Gastrocnemius medialis (tissue), 4 donors: Measurements from ENCODE around the gene TM7SF3. TPM values are rescaled to one million over a fixed set of nuclear protein-coding genes. Genes with fewer than 3 reads are reported as not detected.

Experiments used
- ATAC-seq, 2 donors: fragments of 150-250 bp; one replicate each; pipeline ENCODE4 v1.9.1; 2016
- DNase-seq, 2 donors: peaks; one replicate each; pipeline ENCODE4 v3.0.0-alpha.2; 2019
- H3K27ac ChIP-seq, 4 donors: fragments of 200-600 bp; sonication (generic); 1 replicate in 1 of 4; 2 replicates in 3 of 4; pipeline ENCODE4 v1.5.1; 2016 to 2018; ENCODE audit warnings: mild to moderate bottlenecking in 2 of 4, moderate library complexity in 1 of 4
- H3K27me3 ChIP-seq, 3 donors: fragments of 200-600 bp; sonication (generic) in 2 of 3; 1 replicate in 1 of 3; 2 replicates in 2 of 3; pipeline versions ENCODE4 v1.5.1 to v1.6.0; 2016 to 2019; ENCODE audit warnings: mild to moderate bottlenecking in 1 of 3, moderate library complexity in 1 of 3
- H3K36me3 ChIP-seq, 2 donors: fragments of 200-600 bp; sonication (generic) in 1 of 2; one replicate each; pipeline ENCODE4 v1.5.1; 2017 to 2018
- H3K4me1 ChIP-seq, 2 donors: fragments of 200-600 bp; sonication (generic) in 1 of 2; one replicate each; pipeline ENCODE4 v1.5.1; 2016 to 2017; ENCODE audit warnings: mild to moderate bottlenecking in 2 of 2
- H3K4me3 ChIP-seq, 4 donors: fragments of 200-600 bp; sonication (generic) in 3 of 4; 1 replicate in 1 of 4; 2 replicates in 3 of 4; pipeline ENCODE4 v1.5.1; 2016 to 2019; ENCODE audit warnings: mild to moderate bottlenecking in 2 of 4
- H3K9me3 ChIP-seq, 3 donors: fragments of 200-600 bp; sonication (generic) in 2 of 3; 1 replicate in 1 of 3; 2 replicates in 2 of 3; pipeline ENCODE4 v1.5.1; 2016 to 2019
- POLR2A ChIP-seq, 2 donors: fragments of 450-650 bp; IDR thresholded peaks; one replicate each; pipeline ENCODE4 v1.6.1; 2017; ENCODE audit warnings: antibody characterized with exemption in 2 of 2, mild to moderate bottlenecking in 2 of 2, moderate library complexity in 2 of 2
- in situ Hi-C, 4 donors: fragments of 200-750 bp; cut with MboI; loops; one replicate each; pipeline versions ENCODE4 v1.15.0 to v1.8.0; 2017; ENCODE audit warnings: low sequenced_read_pairs in 4 of 4
- intact Hi-C: fragments of 100-400 bp; cut with DNase I; formaldehyde crosslinking; loops from one replicate; pipeline ENCODE4 v1.15.1; 2023; ENCODE audit warnings: low total_unique reads
- total RNA-seq, 4 donors: library from RNA; depleted of rRNA; stranded (reverse); fragments of >200 nt; gene quantifications; one replicate each; pipeline versions ENCODE4 v1.1.0 to v1.2.3, GENCODE V29; 2016
- TF ChIP-seq, protein P1 (sequence below), 5 experiments: fragments of 450-650 bp in 3 of 5; fragments of 200-600 bp in 2 of 5; sonication (generic) in 2 of 5; IDR thresholded peaks in 4 of 5; conservative IDR thresholded peaks in 1 of 5; 1 replicate in 4 of 5; 2 replicates in 1 of 5; pipeline ENCODE4 v1.5.1; 2016 to 2019; ENCODE audit warnings: antibody characterized with exemption in 5 of 5, mild to moderate bottlenecking in 3 of 5, moderate library complexity in 3 of 5

TM7SF3 gene
- total RNA-seq, 4 donors from 2014 or later: 8.6 to 19.8 (median 14.3) TPM

DNA sequence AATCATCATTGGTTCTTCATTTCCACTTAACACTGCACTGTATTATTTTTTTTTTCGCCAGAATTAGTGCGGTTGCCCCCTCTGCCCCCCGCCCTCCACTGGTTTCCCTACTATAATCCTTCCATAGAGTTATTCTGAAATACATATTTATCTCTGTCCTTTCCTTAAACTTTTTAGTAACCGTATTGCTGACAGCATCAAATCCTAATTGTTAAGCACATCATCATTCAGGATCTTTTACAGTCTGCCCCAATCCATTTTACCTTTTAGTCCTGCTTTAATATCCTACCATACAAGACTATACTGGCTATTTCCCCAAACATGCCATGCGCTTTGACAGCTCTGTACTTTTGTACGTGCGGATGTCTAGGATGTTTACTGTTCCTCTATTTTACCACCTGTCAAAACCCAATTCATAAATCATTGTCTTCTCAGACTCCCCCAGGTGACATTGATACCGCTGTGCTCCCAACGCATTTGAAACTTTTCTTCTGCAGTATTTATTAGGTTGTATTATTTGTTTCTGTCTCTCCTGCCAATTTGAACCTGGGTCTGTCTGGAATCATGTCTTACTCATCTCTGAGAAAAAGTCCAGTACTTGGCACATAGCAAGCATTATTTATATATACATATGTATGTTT lies 74.9 kb downstream of the TM7SF3 start:
- Histone ChIP-seq H3K27ac (peak overlapping the region; percentile 94 to 97 (median 96)), H3K4me3 (peak overlapping the region; percentile 68 to 99 (median 90)), H3K36me3 (no peaks in the 10 kb centered on the region), H3K4me1 (peaks cover 57 to 76% of the 10 kb centered on the region in 2 donors), H3K9me3 (no peaks in the 10 kb centered on the region), H3K27me3 (no peaks in the 10 kb centered on the region)
- intact Hi-C loops (loop anchor here (2.0 to 10.0 kb wide), 3 partner anchors 107 to 1253 kb away; partner anchors contain the start of genes CCDC91, ITPR2 and PPFIBP1), in situ Hi-C loops (loop anchor here in 2 of 4 donors (5.0 to 10.0 kb wide), 2 partner anchors 73 to 85 kb away; partner anchors contain the start of genes MED21 (in 1 of the 2) and TM7SF3 (in 1 of the 2))
- DNase-seq: no peak
- TF ChIP-seq, protein P1, sequence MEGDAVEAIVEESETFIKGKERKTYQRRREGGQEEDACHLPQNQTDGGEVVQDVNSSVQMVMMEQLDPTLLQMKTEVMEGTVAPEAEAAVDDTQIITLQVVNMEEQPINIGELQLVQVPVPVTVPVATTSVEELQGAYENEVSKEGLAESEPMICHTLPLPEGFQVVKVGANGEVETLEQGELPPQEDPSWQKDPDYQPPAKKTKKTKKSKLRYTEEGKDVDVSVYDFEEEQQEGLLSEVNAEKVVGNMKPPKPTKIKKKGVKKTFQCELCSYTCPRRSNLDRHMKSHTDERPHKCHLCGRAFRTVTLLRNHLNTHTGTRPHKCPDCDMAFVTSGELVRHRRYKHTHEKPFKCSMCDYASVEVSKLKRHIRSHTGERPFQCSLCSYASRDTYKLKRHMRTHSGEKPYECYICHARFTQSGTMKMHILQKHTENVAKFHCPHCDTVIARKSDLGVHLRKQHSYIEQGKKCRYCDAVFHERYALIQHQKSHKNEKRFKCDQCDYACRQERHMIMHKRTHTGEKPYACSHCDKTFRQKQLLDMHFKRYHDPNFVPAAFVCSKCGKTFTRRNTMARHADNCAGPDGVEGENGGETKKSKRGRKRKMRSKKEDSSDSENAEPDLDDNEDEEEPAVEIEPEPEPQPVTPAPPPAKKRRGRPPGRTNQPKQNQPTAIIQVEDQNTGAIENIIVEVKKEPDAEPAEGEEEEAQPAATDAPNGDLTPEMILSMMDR (IDR thresholded peaks at IDR 0.05 in 4 of 5, conservative IDR thresholded peaks at IDR 0.05 in 1 of 5): no peak
- no peak for TF ChIP-seq POLR2A (IDR thresholded peaks at IDR 0.05)
- ATAC-seq: no peak

DNA sequence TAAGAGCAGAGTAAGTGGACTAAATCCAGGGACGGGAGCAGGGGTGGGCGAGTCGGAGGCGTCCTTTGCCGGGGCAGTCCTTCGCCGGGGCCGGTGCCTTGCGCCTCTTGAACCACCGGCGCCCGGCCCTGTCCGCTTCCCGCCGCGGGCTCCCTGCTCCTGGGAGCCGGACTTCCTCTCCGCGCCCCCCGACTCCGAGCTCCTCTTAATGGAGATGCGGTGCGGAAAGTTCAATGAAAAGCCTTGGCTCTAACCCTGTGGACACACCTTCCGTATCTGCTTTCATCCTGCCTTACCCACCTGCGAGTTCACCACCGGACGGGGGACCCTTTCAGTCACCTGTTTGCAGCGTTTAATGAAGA lies 75.5 kb downstream of the TM7SF3 start:
- ATAC-seq: peak; percentile 31
- peak overlapping the region; percentile 68 to 99 (median 90) for H3K4me3 ChIP-seq
- TF ChIP-seq POLR2A (IDR thresholded peaks at IDR 0.05): no peak
- TF ChIP-seq, protein P1 (IDR thresholded peaks at IDR 0.05 in 4 of 5, conservative IDR thresholded peaks at IDR 0.05 in 1 of 5): no peak
- intact Hi-C loops (loop anchor here (1.0 to 10.0 kb wide), 4 partner anchors 76 to 1254 kb away; partner anchors contain the start of genes CCDC91, ITPR2, PPFIBP1 and TM7SF3), in situ Hi-C loops (loop anchor here in 2 of 4 donors (5.0 to 10.0 kb wide), 2 partner anchors 74 to 86 kb away; partner anchors contain the start of genes MED21 (in 1 of the 2) and TM7SF3 (in 1 of the 2))
- no peaks in the 10 kb centered on the region for H3K36me3 ChIP-seq
- no peak for DNase-seq
- no peaks in the 10 kb centered on the region for H3K9me3 ChIP-seq
- H3K4me1 ChIP-seq: peaks cover 57 to 75% of the 10 kb centered on the region in 2 donors
- no peaks in the 10 kb centered on the region for H3K27me3 ChIP-seq
- peak overlapping the region; percentile 94 to 97 (median 96) for H3K27ac ChIP-seq

DNA sequence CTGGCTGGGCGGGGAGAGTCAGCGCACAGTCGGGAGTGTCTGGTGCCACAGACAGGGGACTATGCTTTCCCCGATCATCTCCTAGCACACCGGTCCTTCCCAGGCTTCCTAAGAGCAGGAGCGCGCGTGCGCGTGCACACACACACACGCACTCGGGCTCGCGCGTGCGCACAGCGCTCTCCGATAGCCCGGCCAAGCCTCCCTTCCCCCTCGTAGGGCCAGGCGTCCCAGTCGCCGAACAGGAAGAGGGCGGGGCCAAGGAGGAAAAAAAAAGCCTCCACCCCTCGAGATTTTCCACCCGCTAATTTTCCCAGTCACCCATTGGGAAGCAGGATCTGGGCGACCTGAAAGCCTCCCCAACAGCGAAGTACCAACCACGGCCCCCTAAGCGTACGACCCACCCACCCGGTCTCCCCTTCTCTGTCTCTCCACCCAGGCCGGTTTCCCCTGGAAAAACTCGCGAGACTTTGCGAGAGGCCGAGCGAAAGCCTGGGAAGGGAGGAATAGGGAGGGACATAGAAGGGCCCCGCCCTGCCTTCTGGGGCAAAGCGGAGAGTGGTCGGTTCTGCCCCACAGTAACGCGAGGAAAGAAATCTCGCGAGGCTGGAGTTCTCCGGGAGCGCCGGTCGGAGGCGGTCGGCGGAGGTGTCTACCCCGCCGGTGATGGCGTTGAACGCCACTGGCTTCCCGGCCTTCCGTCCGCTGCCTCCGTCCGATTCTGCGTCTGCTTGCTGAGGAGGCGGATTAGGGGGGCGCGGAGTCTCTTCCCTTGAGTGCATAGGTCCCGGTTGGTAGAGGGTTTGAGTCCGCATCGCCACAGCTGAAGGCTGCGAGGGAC lies 76.1 kb downstream of the TM7SF3 start, which contains the start of the genes FGFR1OP2 and INTS13:
TSS of gene FGFR1OP2 (plus strand) at position 608 of the 838 bp plus-strand sequence. CDS start 15,689 bp downstream, outside the sequence.
TSS of gene INTS13 (minus strand) at position 119 of the 838 bp plus-strand sequence. CDS start 1,178 bp downstream, outside the sequence.
- intact Hi-C loops (loop anchor here (1.0 to 10.0 kb wide), 4 partner anchors 76 to 1254 kb away; partner anchors contain the start of genes CCDC91, ITPR2, PPFIBP1 and TM7SF3), in situ Hi-C loops (loop anchor here in 2 of 4 donors (5.0 to 10.0 kb wide), 2 partner anchors 74 to 87 kb away; partner anchors contain the start of genes MED21 (in 1 of the 2) and TM7SF3 (in 1 of the 2))
- H3K9me3 ChIP-seq: no peaks in the 10 kb centered on the region
- peaks cover 57 to 69% of the 10 kb centered on the region in 2 donors for H3K4me1 ChIP-seq
- TF ChIP-seq POLR2A (IDR thresholded peaks at IDR 0.05): peak; percentile 95 to 96
- TF ChIP-seq, protein P1 (IDR thresholded peaks at IDR 0.05 in 4 of 5, conservative IDR thresholded peaks at IDR 0.05 in 1 of 5): no peak
- H3K27me3 ChIP-seq: no peaks in the 10 kb centered on the region
- DNase-seq (peak; percentile 98), ATAC-seq (peak; percentile 94)
- H3K36me3 ChIP-seq: no peaks in the 10 kb centered on the region
- peak within 1 kb of the TSS; percentile 94 to 97 (median 96) for H3K27ac ChIP-seq
- H3K4me3 ChIP-seq: peak within 1 kb of the TSS; percentile 68 to 99 (median 90)

DNA sequence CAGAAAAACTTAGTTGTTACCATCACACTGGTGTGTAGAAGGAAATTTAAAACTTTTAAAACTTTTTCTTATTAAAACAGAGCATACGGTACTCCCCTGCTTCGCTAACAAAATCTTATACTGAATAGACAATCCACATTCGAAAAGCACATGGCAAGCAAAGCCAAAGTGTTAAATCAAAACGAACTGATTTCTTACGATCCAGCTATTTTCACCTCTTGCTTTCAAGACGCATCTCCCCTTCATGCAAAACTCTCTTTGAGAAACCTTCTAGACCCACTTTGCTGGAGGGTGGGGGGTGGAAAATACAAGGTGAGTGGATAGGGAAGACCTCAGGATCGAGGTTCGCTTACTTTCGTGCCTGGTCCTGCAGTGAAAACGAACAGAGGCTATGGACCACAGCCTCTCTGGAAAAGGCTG lies 76.7 kb downstream of the TM7SF3 start:
- Histone ChIP-seq H3K4me3 (peak overlapping the region; percentile 68 to 99 (median 90)), H3K36me3 (no peaks in the 10 kb centered on the region), H3K4me1 (peaks cover 57 to 63% of the 10 kb centered on the region in 2 donors), H3K27me3 (no peaks in the 10 kb centered on the region), H3K9me3 (no peaks in the 10 kb centered on the region), H3K27ac (peak overlapping the region; percentile 94 to 97 (median 96))
- no peak for DNase-seq
- no peak for ATAC-seq
- TF ChIP-seq, protein P1 (IDR thresholded peaks at IDR 0.05 in 4 of 5, conservative IDR thresholded peaks at IDR 0.05 in 1 of 5): no peak
- TF ChIP-seq POLR2A (IDR thresholded peaks at IDR 0.05): no peak
- intact Hi-C loops: loop anchor here (5.0 to 10.0 kb wide), 2 partner anchors 587 to 1255 kb away; partner anchors contain the start of genes CCDC91 and PPFIBP1
- in situ Hi-C loops: loop anchor here in 2 of 4 donors (5.0 to 10.0 kb wide), 2 partner anchors 75 to 87 kb away; partner anchors contain the start of genes MED21 (in 1 of the 2) and TM7SF3 (in 1 of the 2)
